Neural cell (in vitro differentiated cells): ENCODE results near the gene FDXACB1. TPM values are rescaled to one million over a fixed set of nuclear protein-coding genes. Genes with fewer than 3 reads are reported as not detected.
A peak's percentile ranks its signal among the peaks of the same experiment; 100 is the strongest.

Experiments used
- H2AFZ ChIP-seq: fragments of 200-600, 300-800 bp; sonication (generic), shearing (Covaris generic); 2 replicates; pipeline ENCODE4 v1.6.0; 2014; ENCODE audit warnings: low read depth, mild to moderate bottlenecking, antibody characterized with exemption, low read length, moderate library complexity
- H3F3A ChIP-seq: fragments of 200-600 bp; shearing (Covaris generic); 2 replicates; pipeline ENCODE4 v1.6.1; 2016; ENCODE audit warnings: mild to moderate bottlenecking, moderate library complexity, mixed read lengths, antibody characterized with exemption, low read length; ENCODE audit not compliant: insufficient read depth, poor library complexity, severe bottlenecking
- H3K27ac ChIP-seq: fragments of 200-600, 300-800 bp; sonication (generic), shearing (Covaris generic); 2 replicates; pipeline ENCODE4 v1.5.1; 2014; ENCODE audit warnings: mild to moderate bottlenecking, low read length, moderate library complexity
- H3K27me3 ChIP-seq: fragments of 300-800, 200-600 bp; sonication (generic), shearing (Covaris generic); 2 replicates; pipeline ENCODE4 v1.6.0; 2014; ENCODE audit warnings: mild to moderate bottlenecking, low read depth, low read length, moderate library complexity; ENCODE audit not compliant: insufficient read depth
- H3K36me3 ChIP-seq: fragments of 300-800, 200-600 bp; sonication (generic), shearing (Covaris generic); 2 replicates; pipeline ENCODE4 v1.5.1; 2014; ENCODE audit warnings: mild to moderate bottlenecking, antibody characterized with exemption, low read length, moderate library complexity; ENCODE audit not compliant: insufficient read depth
- H3K4me2 ChIP-seq: fragments of 300-800, 200-600 bp; sonication (generic), shearing (Covaris generic); 2 replicates; pipeline ENCODE4 v1.6.0; 2014; ENCODE audit warnings: mild to moderate bottlenecking, low read length
- H3K4me3 ChIP-seq: fragments of 300-800, 200-600 bp; sonication (generic), shearing (Covaris generic); 2 replicates; pipeline ENCODE4 v1.5.1; 2014; ENCODE audit warnings: mild to moderate bottlenecking, low read length, moderate library complexity
- H3K79me2 ChIP-seq: fragments of 200-600 bp; shearing (Covaris generic); replicated peaks from 2 replicates; pipeline ENCODE4 v1.6.0; 2014; ENCODE audit warnings: mild to moderate bottlenecking, low read length, moderate library complexity; ENCODE audit not compliant: insufficient read depth
- H3K9ac ChIP-seq: fragments of 300-800, 200-600 bp; sonication (generic), shearing (Covaris generic); 2 replicates; pipeline ENCODE4 v1.6.1; 2016; ENCODE audit warnings: mild to moderate bottlenecking, low read length, mixed read lengths
- H3K9me2 ChIP-seq: fragments of 200-600 bp; shearing (Covaris generic); 2 replicates; pipeline ENCODE4 v1.6.1; 2016; ENCODE audit warnings: mild to moderate bottlenecking, low read length, mixed read lengths; ENCODE audit not compliant: insufficient read depth
- H3K9me3 ChIP-seq: fragments of 200-600, 300-800 bp; sonication (generic), shearing (Covaris generic); 2 replicates; pipeline ENCODE4 v1.6.1; 2016; ENCODE audit warnings: mild to moderate bottlenecking, mixed run types, low read length, moderate library complexity, mixed read lengths
- H4K20me1 ChIP-seq: fragments of 200-600 bp; shearing (Covaris generic); 2 replicates; pipeline ENCODE4 v1.6.1; 2016; ENCODE audit warnings: mild to moderate bottlenecking, mixed run types; ENCODE audit not compliant: insufficient read depth
- CTCF ChIP-seq: fragments of 450-650 bp; IDR thresholded peaks from 2 replicates; pipeline ENCODE4 v1.5.1; 2014; ENCODE audit warnings: antibody characterized with exemption, mild to moderate bottlenecking, moderate library complexity; ENCODE audit not compliant: poor library complexity, severe bottlenecking
- EP300 ChIP-seq: fragments of 450-650 bp; conservative IDR thresholded peaks from 2 replicates; pipeline ENCODE4 v1.6.1; 2014; ENCODE audit warnings: antibody characterized with exemption, mild to moderate bottlenecking, moderate library complexity; ENCODE audit not compliant: poor library complexity, severe bottlenecking
- EZH2 ChIP-seq: fragments of 200-600, 300-800 bp; shearing (Covaris generic), sonication (generic); IDR thresholded peaks from 2 replicates; pipeline ENCODE4 v1.6.1; 2014; ENCODE audit warnings: antibody characterized with exemption, low read length, borderline replicate concordance, mild to moderate bottlenecking; ENCODE audit not compliant: insufficient read depth, poor library complexity, severe bottlenecking
- MXI1 ChIP-seq: fragments of 450-650 bp; conservative IDR thresholded peaks from 2 replicates; pipeline ENCODE4 v1.6.1; 2014; ENCODE audit warnings: antibody characterized with exemption, mild to moderate bottlenecking; ENCODE audit not compliant: poor library complexity, severe bottlenecking
- POLR2AphosphoS5 ChIP-seq: IDR thresholded peaks from 2 replicates; pipeline ENCODE4 v1.6.1; 2012
- RAD21 ChIP-seq: fragments of 450-650 bp; conservative IDR thresholded peaks from 2 replicates; pipeline ENCODE4 v1.6.1; 2014; ENCODE audit warnings: antibody characterized with exemption, mild to moderate bottlenecking, moderate library complexity
- REST ChIP-seq: IDR thresholded peaks from 2 replicates; pipeline ENCODE4 v1.6.1; 2012; ENCODE audit warnings: borderline replicate concordance
- SMC3 ChIP-seq: fragments of 450-650 bp; conservative IDR thresholded peaks from 2 replicates; pipeline ENCODE4 v1.6.1; 2014; ENCODE audit warnings: antibody characterized with exemption, mild to moderate bottlenecking, moderate library complexity; ENCODE audit not compliant: poor library complexity
- TAF1 ChIP-seq: IDR thresholded peaks from 2 replicates; pipeline ENCODE4 v1.6.1; 2012; ENCODE audit warnings: low read depth
- polyA plus RNA-seq: library from polyadenylated mRNA; depleted of rRNA; stranded (reverse); fragments of >200 nt; gene quantifications from 2 replicates; pipeline ENCODE4 v1.2.3, GENCODE V29; 2014

FDXACB1 gene
- polyA plus RNA-seq, 1 donor from 2014 or later: 3.1 TPM

- Histone ChIP-seq H3K9me3 (no peaks in the 10 kb centered on the region), H3K36me3 (no peaks in the 10 kb centered on the region), H4K20me1 (no peaks in the 10 kb centered on the region), H3K4me2 (peak overlapping the region; percentile 64), H3K9me2 (no peaks in the 10 kb centered on the region), H3F3A (peaks cover 3% of the 10 kb centered on the region), H2AFZ (no peak overlapping the region), H3K27me3 (no peaks in the 10 kb centered on the region), H3K9ac (no peak overlapping the region), H3K27ac (peak overlapping the region; percentile 80), H3K4me3 (peak overlapping the region; percentile 77), H3K79me2 (peaks cover 16% of the 10 kb centered on the region)
- TF ChIP-seq MXI1: no peak
- TF ChIP-seq POLR2AphosphoS5: no peak
These were observed 8.9 kb downstream of the FDXACB1 start for GRCh38 chr11:111870113-111870512.

- Histone ChIP-seq H3K9ac (no peak overlapping the region), H3K79me2 (no peaks in the 10 kb centered on the region), H3K9me3 (no peaks in the 10 kb centered on the region), H3K4me2 (no peak overlapping the region), H4K20me1 (no peaks in the 10 kb centered on the region), H3K27me3 (no peaks in the 10 kb centered on the region), H3F3A (no peaks in the 10 kb centered on the region), H3K9me2 (no peaks in the 10 kb centered on the region), H3K27ac (no peak overlapping the region), H3K4me3 (no peak overlapping the region), H3K36me3 (no peaks in the 10 kb centered on the region), H2AFZ (no peak overlapping the region)
- TF ChIP-seq MXI1: no peak
- TF ChIP-seq EP300: no peak
- TF ChIP-seq EZH2: no peak
- TF ChIP-seq POLR2AphosphoS5: no peak
- no peak for TF ChIP-seq SMC3
- no peak for TF ChIP-seq CTCF
- TF ChIP-seq RAD21: no peak
- no peak for TF ChIP-seq TAF1
- no peak for TF ChIP-seq REST
These were observed 18.7 kb downstream of the FDXACB1 start for GRCh38 chr11:111860257-111860656.

- Histone ChIP-seq H3K79me2 (no peaks in the 10 kb centered on the region), H3K4me3 (no peak overlapping the region), H3K36me3 (no peaks in the 10 kb centered on the region), H3K9me3 (no peaks in the 10 kb centered on the region), H3K27me3 (no peaks in the 10 kb centered on the region), H3K9me2 (no peaks in the 10 kb centered on the region), H2AFZ (no peak overlapping the region), H3K4me2 (no peak overlapping the region), H4K20me1 (no peaks in the 10 kb centered on the region), H3F3A (no peaks in the 10 kb centered on the region), H3K9ac (no peak overlapping the region), H3K27ac (no peak overlapping the region)
- TF ChIP-seq RAD21 (no peak), EZH2 (no peak), CTCF (no peak), MXI1 (no peak), TAF1 (no peak), SMC3 (no peak), REST (no peak), EP300 (no peak), POLR2AphosphoS5 (no peak)
These were observed 23.5 kb downstream of the FDXACB1 start for GRCh38 chr11:111855506-111855905.
